K562 (cell line): ENCODE results near the gene KNG1. TPM values are rescaled to one million over a fixed set of nuclear protein-coding genes. Genes with fewer than 3 reads are reported as not detected.

ENCODE experiments used
- DMBX1 ChIP-seq: fragments of 250-450 bp; sonication (Bioruptor Pico); IDR thresholded peaks from 2 replicates; pipeline ENCODE4 v1.8.0; 2022; ENCODE audit warnings: inconsistent platforms, mild to moderate bottlenecking, moderate library complexity, borderline replicate concordance
- HDGF ChIP-seq: fragments of 450-650 bp; IDR thresholded peaks from 2 replicates; pipeline ENCODE4 v1.6.1; 2016
- HEY1 ChIP-seq: fragments of 250-450 bp; sonication (Bioruptor Pico); IDR thresholded peaks from 2 replicates; pipeline ENCODE4 v1.5.0; 2020; ENCODE audit warnings: mild to moderate bottlenecking, moderate library complexity, borderline replicate concordance
- KDM1A ChIP-seq, 2 experiments: fragments of 450-650 bp; IDR thresholded peaks; 2 replicates each; pipeline ENCODE4 v1.6.1; 2016; ENCODE audit warnings: mild to moderate bottlenecking in 2 of 2
- KDM2B ChIP-seq: fragments of 250-450 bp; sonication (Bioruptor Pico); IDR thresholded peaks from 2 replicates; pipeline ENCODE4 v1.8.0; 2021; ENCODE audit warnings: mild to moderate bottlenecking, moderate library complexity
- KDM4B ChIP-seq, 2 experiments: fragments of 450-650 bp in 1 of 2; sonication (generic) in 1 of 2; IDR thresholded peaks; 2 replicates each; pipeline ENCODE4 v1.6.1; 2016 to 2017; ENCODE audit warnings: borderline replicate concordance in 2 of 2, antibody characterized with exemption in 1 of 2, low read depth in 1 of 2, mild to moderate bottlenecking in 1 of 2
- KLF16 ChIP-seq: IDR thresholded peaks from 2 replicates; pipeline ENCODE4 v1.6.1; 2016; ENCODE audit warnings: antibody characterized with exemption
- LCOR ChIP-seq: sonication (generic); formaldehyde crosslinking; IDR thresholded peaks from 2 replicates; pipeline ENCODE4 v1.8.0; 2022; ENCODE audit warnings: mild to moderate bottlenecking, missing genetic modification reagents
- LEF1 ChIP-seq: fragments of 450-650 bp; IDR thresholded peaks from 2 replicates; pipeline ENCODE4 v1.6.1; 2016; ENCODE audit warnings: mild to moderate bottlenecking
- ZNF561 ChIP-seq: fragments of 450-650 bp; formaldehyde crosslinking; conservative IDR thresholded peaks from 2 replicates; pipeline ENCODE4 v1.4.0; 2020; ENCODE audit warnings: mild to moderate bottlenecking, moderate library complexity
- ZNF76 ChIP-seq: fragments of 250-450 bp; sonication (Bioruptor Pico); IDR thresholded peaks from 2 replicates; pipeline ENCODE4 v1.4.0; 2020; ENCODE audit warnings: mild to moderate bottlenecking, moderate library complexity, borderline replicate concordance
- ZNF778 ChIP-seq: fragments of 450-650 bp; formaldehyde crosslinking; IDR thresholded peaks from 2 replicates; pipeline ENCODE4 v1.4.0; 2020; ENCODE audit warnings: mild to moderate bottlenecking, moderate library complexity
- polyA plus RNA-seq, 8 experiments: library from polyadenylated mRNA; depleted of rRNA in 4 of 8; stranded (reverse) in 5 of 8; unstranded in 3 of 8; fragments of >200 nt; fragmentation: Nextera tagmentation in 2 of 8; fragmentation: Illumina TruSeq in 1 of 8; extraction: Ambion mirVana in 2 of 8; extraction: Trizol in 1 of 8; gene quantifications; 2 replicates each; pipeline versions ENCODE4 v1.2.1 to v1.2.3, GENCODE V29; 2011 to 2014; ENCODE audit warnings: inconsistent platforms in 1 of 8, missing spikeins in 1 of 8
- total RNA-seq, 7 experiments: library from RNA; depleted of rRNA in 6 of 7; stranded (reverse); fragments of >200 nt in 6 of 7; fragmentation: Illumina TruSeq in 2 of 7; extraction: Trizol in 2 of 7; gene quantifications; 2 replicates each; pipeline versions ENCODE4 v1.2.1 to v1.2.3, GENCODE V29; 2011 to 2021; ENCODE audit warnings: low replicate concordance in 1 of 7
- TF ChIP-seq, protein P1 (sequence below): fragments of 250-450 bp; sonication (Bioruptor Pico); IDR thresholded peaks from 2 replicates; pipeline ENCODE4 v1.5.0; 2020; ENCODE audit warnings: mild to moderate bottlenecking, borderline replicate concordance
- TF ChIP-seq, protein P2 (sequence below): fragments of 250-450 bp; sonication (Bioruptor Pico); IDR thresholded peaks from 2 replicates; pipeline ENCODE4 v1.9.0; 2021; ENCODE audit warnings: mild to moderate bottlenecking, inconsistent platforms
- TF ChIP-seq, protein P3 (sequence below): sonication (generic); formaldehyde crosslinking; IDR thresholded peaks from 2 replicates; pipeline ENCODE4 v1.4.0; 2020; ENCODE audit warnings: mild to moderate bottlenecking, missing genetic modification reagents

Gene KNG1
- total and polyA plus RNA-seq, 9 of the 15 experiments (the other 6 are each of a cell fraction or from before 2014, with no cell fraction given): 0.09 TPM; not detected in 8

DNA sequence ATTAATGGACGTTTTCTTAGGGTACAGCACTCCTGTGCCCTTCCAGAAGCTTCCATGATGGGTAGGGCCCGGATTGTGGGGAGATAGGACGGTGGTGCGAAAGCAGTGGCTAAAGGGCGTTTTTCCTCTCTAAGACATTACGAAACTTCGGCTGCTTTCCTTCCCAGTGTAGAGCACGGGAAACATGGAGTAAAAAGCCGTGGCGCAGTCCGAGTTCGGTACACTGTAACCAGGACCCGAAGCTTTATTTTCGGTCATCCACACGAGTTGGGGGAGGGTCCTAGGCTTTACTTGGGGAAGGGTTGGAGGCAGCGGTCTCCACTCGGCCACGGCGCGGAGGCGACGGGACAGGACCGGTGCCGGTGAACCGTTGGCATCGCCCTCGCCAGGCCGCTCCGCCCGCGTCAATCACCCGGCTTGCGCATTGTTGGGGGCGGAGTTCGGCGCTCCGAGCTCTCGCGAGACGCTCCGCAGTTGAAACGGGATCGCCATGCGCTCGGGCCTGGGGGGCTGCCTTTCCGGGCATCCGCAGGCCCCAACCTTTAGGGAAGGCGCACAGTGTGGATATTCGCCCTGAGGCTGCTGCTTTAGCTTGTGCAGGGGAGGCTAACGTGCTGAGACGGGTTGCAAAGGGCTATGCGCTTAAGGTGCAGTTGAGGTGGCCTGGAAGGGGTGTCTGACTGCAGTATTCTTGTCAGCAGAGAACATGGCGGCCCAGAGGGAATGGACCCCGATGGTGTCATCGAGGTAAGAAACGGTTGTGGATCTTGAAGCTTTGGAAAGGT, 66.8 kb downstream of the KNG1 start (continued):
- no peak for TF ChIP-seq ZNF561 (CRISPR knock-in tag)
- TF ChIP-seq HEY1 (CRISPR knock-in tag): no peak
- TF ChIP-seq, protein P1, sequence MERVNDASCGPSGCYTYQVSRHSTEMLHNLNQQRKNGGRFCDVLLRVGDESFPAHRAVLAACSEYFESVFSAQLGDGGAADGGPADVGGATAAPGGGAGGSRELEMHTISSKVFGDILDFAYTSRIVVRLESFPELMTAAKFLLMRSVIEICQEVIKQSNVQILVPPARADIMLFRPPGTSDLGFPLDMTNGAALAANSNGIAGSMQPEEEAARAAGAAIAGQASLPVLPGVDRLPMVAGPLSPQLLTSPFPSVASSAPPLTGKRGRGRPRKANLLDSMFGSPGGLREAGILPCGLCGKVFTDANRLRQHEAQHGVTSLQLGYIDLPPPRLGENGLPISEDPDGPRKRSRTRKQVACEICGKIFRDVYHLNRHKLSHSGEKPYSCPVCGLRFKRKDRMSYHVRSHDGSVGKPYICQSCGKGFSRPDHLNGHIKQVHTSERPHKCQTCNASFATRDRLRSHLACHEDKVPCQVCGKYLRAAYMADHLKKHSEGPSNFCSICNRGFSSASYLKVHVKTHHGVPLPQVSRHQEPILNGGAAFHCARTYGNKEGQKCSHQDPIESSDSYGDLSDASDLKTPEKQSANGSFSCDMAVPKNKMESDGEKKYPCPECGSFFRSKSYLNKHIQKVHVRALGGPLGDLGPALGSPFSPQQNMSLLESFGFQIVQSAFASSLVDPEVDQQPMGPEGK (CRISPR knock-in tag): no peak
- TF ChIP-seq ZNF778 (CRISPR knock-in tag): no peak
- no peak for TF ChIP-seq KDM1A (IDR thresholded peaks at IDR 0.05)
- no peak; the same call in 1 of the 2 replicates for TF ChIP-seq ZNF76
- no peak for TF ChIP-seq LEF1
- 0 out of 2 replicates have a peak, but pooled peaks have one; percentile 26 for TF ChIP-seq HDGF
- TF ChIP-seq KLF16: no peak
- TF ChIP-seq KDM2B (CRISPR knock-in tag): no peak
- TF ChIP-seq LCOR (CRISPR knock-in tag): no peak
- TF ChIP-seq, protein P2, sequence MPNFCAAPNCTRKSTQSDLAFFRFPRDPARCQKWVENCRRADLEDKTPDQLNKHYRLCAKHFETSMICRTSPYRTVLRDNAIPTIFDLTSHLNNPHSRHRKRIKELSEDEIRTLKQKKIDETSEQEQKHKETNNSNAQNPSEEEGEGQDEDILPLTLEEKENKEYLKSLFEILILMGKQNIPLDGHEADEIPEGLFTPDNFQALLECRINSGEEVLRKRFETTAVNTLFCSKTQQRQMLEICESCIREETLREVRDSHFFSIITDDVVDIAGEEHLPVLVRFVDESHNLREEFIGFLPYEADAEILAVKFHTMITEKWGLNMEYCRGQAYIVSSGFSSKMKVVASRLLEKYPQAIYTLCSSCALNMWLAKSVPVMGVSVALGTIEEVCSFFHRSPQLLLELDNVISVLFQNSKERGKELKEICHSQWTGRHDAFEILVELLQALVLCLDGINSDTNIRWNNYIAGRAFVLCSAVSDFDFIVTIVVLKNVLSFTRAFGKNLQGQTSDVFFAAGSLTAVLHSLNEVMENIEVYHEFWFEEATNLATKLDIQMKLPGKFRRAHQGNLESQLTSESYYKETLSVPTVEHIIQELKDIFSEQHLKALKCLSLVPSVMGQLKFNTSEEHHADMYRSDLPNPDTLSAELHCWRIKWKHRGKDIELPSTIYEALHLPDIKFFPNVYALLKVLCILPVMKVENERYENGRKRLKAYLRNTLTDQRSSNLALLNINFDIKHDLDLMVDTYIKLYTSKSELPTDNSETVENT (CRISPR knock-in tag): 0 out of 2 replicates have a peak, but pooled peaks have one; percentile 7
- no peak for TF ChIP-seq DMBX1
- TF ChIP-seq KDM4B (IDR thresholded peaks at IDR 0.05; ENCODE audit: borderline replicate concordance in 2 of 2, low read depth in 1 of 2): peak in 1 of 2 experiments; percentile 22; a peak in 1 of 4 replicates
- TF ChIP-seq, protein P3, sequence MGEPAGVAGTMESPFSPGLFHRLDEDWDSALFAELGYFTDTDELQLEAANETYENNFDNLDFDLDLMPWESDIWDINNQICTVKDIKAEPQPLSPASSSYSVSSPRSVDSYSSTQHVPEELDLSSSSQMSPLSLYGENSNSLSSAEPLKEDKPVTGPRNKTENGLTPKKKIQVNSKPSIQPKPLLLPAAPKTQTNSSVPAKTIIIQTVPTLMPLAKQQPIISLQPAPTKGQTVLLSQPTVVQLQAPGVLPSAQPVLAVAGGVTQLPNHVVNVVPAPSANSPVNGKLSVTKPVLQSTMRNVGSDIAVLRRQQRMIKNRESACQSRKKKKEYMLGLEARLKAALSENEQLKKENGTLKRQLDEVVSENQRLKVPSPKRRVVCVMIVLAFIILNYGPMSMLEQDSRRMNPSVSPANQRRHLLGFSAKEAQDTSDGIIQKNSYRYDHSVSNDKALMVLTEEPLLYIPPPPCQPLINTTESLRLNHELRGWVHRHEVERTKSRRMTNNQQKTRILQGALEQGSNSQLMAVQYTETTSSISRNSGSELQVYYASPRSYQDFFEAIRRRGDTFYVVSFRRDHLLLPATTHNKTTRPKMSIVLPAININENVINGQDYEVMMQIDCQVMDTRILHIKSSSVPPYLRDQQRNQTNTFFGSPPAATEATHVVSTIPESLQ (CRISPR knock-in tag): no peak; the same call in 1 of the 2 replicates
